Esophagus muscularis mucosa (tissue), 4 donors: ENCODE results near the gene NANOS1. TPM values are rescaled to one million over a fixed set of nuclear protein-coding genes. Genes with fewer than 3 reads are reported as not detected.
A peak's percentile ranks its signal among the peaks of the same experiment; 100 is the strongest.

Experiments used
- DNase-seq: peaks from one replicate; pipeline ENCODE4 v3.0.0-alpha.2; 2017; ENCODE audit errors: extremely low spot score
- H3K27ac ChIP-seq, 4 donors: fragments of 200-600 bp; sonication (generic); replicated peaks in 1 of 4; 1 replicate in 3 of 4; 2 replicates in 1 of 4; pipeline ENCODE4 v1.5.1; 2016 to 2019; ENCODE audit warnings: mild to moderate bottlenecking in 1 of 4
- H3K27me3 ChIP-seq, 4 donors: fragments of 200-600 bp; sonication (generic); one replicate each; pipeline versions ENCODE4 v1.5.1 to v1.6.0; 2016 to 2019
- H3K36me3 ChIP-seq, 4 donors: fragments of 200-600 bp; sonication (generic); one replicate each; pipeline ENCODE4 v1.5.1; 2016 to 2019
- H3K4me1 ChIP-seq, 4 donors: fragments of 200-600 bp; sonication (generic); one replicate each; pipeline ENCODE4 v1.5.1; 2016 to 2019
- H3K4me3 ChIP-seq, 4 donors: fragments of 200-600 bp; sonication (generic); 1 replicate in 2 of 4; 2 replicates in 2 of 4; pipeline ENCODE4 v1.5.1; 2016 to 2019; ENCODE audit warnings: mild to moderate bottlenecking in 4 of 4, moderate library complexity in 1 of 4
- H3K9me3 ChIP-seq, 4 donors: fragments of 200-600 bp; sonication (generic); 1 replicate in 3 of 4; 2 replicates in 1 of 4; pipeline ENCODE4 v1.5.1; 2016 to 2019
- EP300 ChIP-seq: sonication (generic); formaldehyde crosslinking; IDR thresholded peaks from one replicate; pipeline ENCODE4 v1.6.1; 2017; ENCODE audit warnings: antibody characterized with exemption
- POLR2A ChIP-seq: fragments of 450-650 bp; IDR thresholded peaks from one replicate; pipeline ENCODE4 v1.6.1; 2017; ENCODE audit warnings: antibody characterized with exemption, moderate library complexity, mild to moderate bottlenecking, low read depth
- POLR2AphosphoS5 ChIP-seq, 2 donors: sonication (generic); formaldehyde crosslinking; IDR thresholded peaks; one replicate each; pipeline ENCODE4 v1.6.1; 2017; ENCODE audit warnings: antibody characterized with exemption in 2 of 2
- WGBS: methylation state at CpG from one replicate; pipeline ENCODE4 v1.1.5; 2018; 5-methylcytosine and 5-hydroxymethylcytosine counted together
- intact Hi-C: fragments of 100-400 bp; cut with DNase I; formaldehyde crosslinking; loops from one replicate; pipeline ENCODE4 v1.15.1; 2023
- total RNA-seq, 4 donors: library from RNA; depleted of rRNA; stranded (reverse); fragments of >200 nt; gene quantifications; one replicate each; pipeline versions ENCODE4 v1.1.0 to v1.2.1, GENCODE V29; 2016
- TF ChIP-seq, protein P1 (sequence below), 3 experiments: fragments of 200-600 bp in 2 of 3; fragments of 450-650 bp in 1 of 3; sonication (generic) in 2 of 3; IDR thresholded peaks; one replicate each; pipeline ENCODE4 v1.5.1; 2017 to 2019; ENCODE audit warnings: antibody characterized with exemption in 3 of 3, mild to moderate bottlenecking in 2 of 3, moderate library complexity in 1 of 3

NANOS1 gene
- total RNA-seq, 4 donors from 2014 or later: 8.0 to 24.4 (median 14.6) TPM

DNA sequence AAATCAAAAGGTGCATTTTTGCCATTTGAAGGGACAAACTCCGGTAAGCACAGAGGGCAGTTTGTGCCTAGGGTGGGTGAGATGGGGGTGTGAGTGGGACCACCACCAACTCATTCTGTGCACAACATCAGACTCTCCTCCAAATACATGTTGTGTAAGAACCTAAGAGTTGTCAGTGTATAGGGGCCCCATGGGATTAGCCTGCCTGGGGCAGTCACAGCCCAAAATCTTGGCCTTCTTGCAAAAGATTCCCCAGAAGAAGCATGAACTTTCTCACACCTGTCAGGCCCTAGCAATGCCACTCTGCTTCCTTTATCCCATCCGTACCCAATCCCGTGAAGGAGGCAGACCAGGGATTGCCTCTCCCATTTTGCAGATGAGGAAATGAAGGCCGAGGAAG is 47.1 kb upstream of the NANOS1 start:
- TF ChIP-seq POLR2A: no peak
- no peak for TF ChIP-seq POLR2AphosphoS5 (IDR thresholded peaks at IDR 0.05)
- TF ChIP-seq EP300: no peak
- TF ChIP-seq, protein P1, sequence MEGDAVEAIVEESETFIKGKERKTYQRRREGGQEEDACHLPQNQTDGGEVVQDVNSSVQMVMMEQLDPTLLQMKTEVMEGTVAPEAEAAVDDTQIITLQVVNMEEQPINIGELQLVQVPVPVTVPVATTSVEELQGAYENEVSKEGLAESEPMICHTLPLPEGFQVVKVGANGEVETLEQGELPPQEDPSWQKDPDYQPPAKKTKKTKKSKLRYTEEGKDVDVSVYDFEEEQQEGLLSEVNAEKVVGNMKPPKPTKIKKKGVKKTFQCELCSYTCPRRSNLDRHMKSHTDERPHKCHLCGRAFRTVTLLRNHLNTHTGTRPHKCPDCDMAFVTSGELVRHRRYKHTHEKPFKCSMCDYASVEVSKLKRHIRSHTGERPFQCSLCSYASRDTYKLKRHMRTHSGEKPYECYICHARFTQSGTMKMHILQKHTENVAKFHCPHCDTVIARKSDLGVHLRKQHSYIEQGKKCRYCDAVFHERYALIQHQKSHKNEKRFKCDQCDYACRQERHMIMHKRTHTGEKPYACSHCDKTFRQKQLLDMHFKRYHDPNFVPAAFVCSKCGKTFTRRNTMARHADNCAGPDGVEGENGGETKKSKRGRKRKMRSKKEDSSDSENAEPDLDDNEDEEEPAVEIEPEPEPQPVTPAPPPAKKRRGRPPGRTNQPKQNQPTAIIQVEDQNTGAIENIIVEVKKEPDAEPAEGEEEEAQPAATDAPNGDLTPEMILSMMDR (IDR thresholded peaks at IDR 0.05): no peak
- no peaks in the 10 kb centered on the region for H3K27me3 ChIP-seq
- no peak for DNase-seq
- intact Hi-C loops: no loop called here
- H3K9me3 ChIP-seq: peaks cover 0 to 27% (median 19%) of the 10 kb centered on the region in 4 donors
- 94% methylated on average over 4 of the region's 4 CpGs for WGBS
- H3K4me1 ChIP-seq: no peaks in the 10 kb centered on the region
- H3K36me3 ChIP-seq: no peaks in the 10 kb centered on the region
- H3K27ac ChIP-seq: no peak overlapping the region
- no peak overlapping the region for H3K4me3 ChIP-seq

DNA sequence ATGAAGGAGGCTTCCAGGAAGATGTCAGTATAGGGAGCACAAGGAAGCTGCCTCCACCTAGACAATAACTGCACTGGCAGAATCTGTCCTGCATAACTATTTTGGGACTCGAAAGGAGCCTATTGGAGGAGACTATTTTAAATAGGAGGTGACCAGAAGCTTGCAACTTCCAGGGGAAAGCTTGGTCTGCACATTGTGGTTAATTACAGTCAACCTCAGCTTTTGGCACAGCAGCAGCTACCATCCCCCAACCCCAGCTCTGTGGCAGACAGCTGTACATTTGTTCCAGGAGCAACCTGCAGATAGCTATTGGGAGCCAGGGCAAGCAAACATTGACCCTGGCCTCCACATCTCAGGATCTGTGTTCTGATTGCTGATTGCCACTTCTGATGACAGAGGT is 46.3 kb upstream of the NANOS1 start:
- H3K27ac ChIP-seq: no peak overlapping the region
- no peaks in the 10 kb centered on the region for H3K27me3 ChIP-seq
- intact Hi-C loops: no loop called here
- peaks cover 0 to 27% (median 19%) of the 10 kb centered on the region in 4 donors for H3K9me3 ChIP-seq
- H3K36me3 ChIP-seq: no peaks in the 10 kb centered on the region
- peak; percentile 31 for DNase-seq
- 88% methylated on average over 1 of the region's 1 CpG for WGBS
- H3K4me1 ChIP-seq: no peaks in the 10 kb centered on the region
- H3K4me3 ChIP-seq: no peak overlapping the region
- TF ChIP-seq POLR2A (no peak), EP300 (no peak), POLR2AphosphoS5 (IDR thresholded peaks at IDR 0.05) (no peak)
- TF ChIP-seq, protein P1 (IDR thresholded peaks at IDR 0.05): no peak

DNA sequence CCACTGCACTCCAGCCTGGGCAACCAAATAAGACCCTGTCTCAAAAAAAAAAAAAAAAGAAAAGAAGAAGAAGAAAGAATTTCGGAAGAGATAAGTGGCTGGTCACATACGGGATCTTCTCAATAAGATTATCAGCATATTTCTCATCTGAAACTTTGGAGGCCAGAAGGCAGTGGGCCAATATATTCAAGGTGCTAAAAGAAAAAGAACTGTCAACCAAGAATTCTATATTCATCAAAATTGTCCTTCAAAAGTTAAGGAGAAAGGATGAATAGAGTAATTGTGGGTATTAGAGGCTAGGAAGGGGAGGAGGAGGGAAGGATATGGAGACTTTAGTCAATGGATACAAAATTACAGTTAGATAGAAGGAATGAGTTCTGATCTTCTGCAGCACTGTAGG is 43.9 kb upstream of the NANOS1 start:
- Histone ChIP-seq H3K4me3 (no peak overlapping the region), H3K9me3 (peaks cover 0 to 27% (median 19%) of the 10 kb centered on the region in 4 donors), H3K27me3 (no peaks in the 10 kb centered on the region), H3K36me3 (no peaks in the 10 kb centered on the region), H3K27ac (no peak overlapping the region), H3K4me1 (no peaks in the 10 kb centered on the region)
- no peak for DNase-seq
- 92% methylated on average over 2 of the region's 2 CpGs for WGBS
- intact Hi-C loops: no loop called here
- TF ChIP-seq EP300: no peak
- TF ChIP-seq, protein P1 (IDR thresholded peaks at IDR 0.05): no peak
- TF ChIP-seq POLR2A: no peak
- no peak for TF ChIP-seq POLR2AphosphoS5 (IDR thresholded peaks at IDR 0.05)

GRCh38 chr10:118986815-118987790 is 42.4 kb upstream of the NANOS1 start:
- Histone ChIP-seq H3K27me3 (no peaks in the 10 kb centered on the region), H3K4me1 (no peaks in the 10 kb centered on the region), H3K4me3 (no peak overlapping the region), H3K27ac (no peak overlapping the region), H3K36me3 (no peaks in the 10 kb centered on the region), H3K9me3 (peaks cover 0 to 27% (median 19%) of the 10 kb centered on the region in 4 donors)
- 83% methylated on average over 7 of the region's 7 CpGs for WGBS
- TF ChIP-seq POLR2A (no peak), POLR2AphosphoS5 (IDR thresholded peaks at IDR 0.05) (no peak), EP300 (no peak)
- TF ChIP-seq, protein P1 (IDR thresholded peaks at IDR 0.05): no peak
- intact Hi-C loops: no loop called here
- peak; percentile 50 for DNase-seq
